CD4-positive, alpha-beta T cell treated with Interleukin-15 for 1 hour (primary cell): ENCODE measurements around the gene OR6B1.

Experiments
- DNase-seq: peaks from one replicate; pipeline ENCODE4 v3.0.0-alpha.2; 2020

The OR6B1 gene

GRCh38 chr7:144000020-144000419 lies at the start of gene OR6B1:
OR6B1 (plus strand) TSS chr7:144000320; CDS start chr7:144003997, 3,677 bp downstream.
- no peak for DNase-seq

GRCh38 chr7:143953421-143953820 lies 46.7 kb upstream of the OR6B1 start:
- DNase-seq = no peak

GRCh38 chr7:143954135-143954534 lies 46.0 kb upstream of the OR6B1 start:
- no peak for DNase-seq

- no peak for DNase-seq
These were observed 45.6 kb upstream of the OR6B1 start, which contains the start of gene OR2F1 for GRCh38 chr7:143954544-143954943. OR2F1 (plus strand) TSS chr7:143954844; CDS start chr7:143959971, 5,127 bp downstream.

GRCh38 chr7:143958781-143959180 lies 41.3 kb upstream of the OR6B1 start:
- no peak for DNase-seq

GRCh38 chr7:143960813-143961610 lies 39.1 kb upstream of the OR6B1 start:
- no peak for DNase-seq

- DNase-seq = no peak
These were observed 34.8 kb upstream of the OR6B1 start for GRCh38 chr7:143965280-143965679.

- DNase-seq = no peak
These were observed 32.7 kb upstream of the OR6B1 start for GRCh38 chr7:143967398-143967797.

GRCh38 chr7:143973870-143974416 lies 26.2 kb upstream of the OR6B1 start:
- no peak for DNase-seq

- no peak for DNase-seq
These were observed 25.7 kb upstream of the OR6B1 start for GRCh38 chr7:143974459-143974858.

- DNase-seq = no peak
These were observed 24.5 kb upstream of the OR6B1 start for GRCh38 chr7:143975617-143976016.

GRCh38 chr7:143978585-143978984 lies 21.5 kb upstream of the OR6B1 start:
- no peak for DNase-seq

GRCh38 chr7:143979359-143979758 lies 20.8 kb upstream of the OR6B1 start:
- no peak for DNase-seq

GRCh38 chr7:143979998-143980397 lies 20.1 kb upstream of the OR6B1 start:
- no peak for DNase-seq

- no peak for DNase-seq
These were observed 19.2 kb upstream of the OR6B1 start for GRCh38 chr7:143980746-143981510.

GRCh38 chr7:143983960-143984359 lies 16.2 kb upstream of the OR6B1 start:
- DNase-seq = no peak

GRCh38 chr7:143987513-143987912 lies 12.6 kb upstream of the OR6B1 start:
- no peak for DNase-seq

- DNase-seq = no peak
These were observed 11.0 kb upstream of the OR6B1 start for GRCh38 chr7:143988976-143989745.

GRCh38 chr7:143992670-143993069 lies 7.5 kb upstream of the OR6B1 start:
- DNase-seq = no peak

- no peak for DNase-seq
These were observed 6.2 kb upstream of the OR6B1 start for GRCh38 chr7:143993924-143994323.

- no peak for DNase-seq
These were observed 1.4 kb downstream of the OR6B1 start for GRCh38 chr7:144001543-144001942.

GRCh38 chr7:144004703-144005102 lies 4.6 kb downstream of the OR6B1 start:
- DNase-seq = no peak
